KMS-11 (cell line): ENCODE results near the gene LPP.

Experiments
- H2AFZ ChIP-seq: fragments of 200-600 bp; sonication (generic); 2 replicates; pipeline ENCODE4 v1.6.1; 2016; ENCODE audit warnings: antibody characterized with exemption, mixed run types, low read depth
- H3K27ac ChIP-seq: fragments of 200-600 bp; sonication (generic); 2 replicates; pipeline ENCODE4 v1.6.1; 2016; ENCODE audit warnings: mild to moderate bottlenecking, mixed run types
- H3K27me3 ChIP-seq: fragments of 200-600 bp; sonication (generic); 2 replicates; pipeline ENCODE4 v1.6.1; 2017; ENCODE audit warnings: mild to moderate bottlenecking, low read depth, mixed run types, moderate library complexity; ENCODE audit not compliant: insufficient read depth
- H3K36me3 ChIP-seq: fragments of 200-600 bp; sonication (generic); 2 replicates; pipeline ENCODE4 v1.6.1; 2017; ENCODE audit warnings: mild to moderate bottlenecking, mixed run types; ENCODE audit not compliant: insufficient read depth
- H3K4me1 ChIP-seq: fragments of 200-600 bp; sonication (generic); 2 replicates; pipeline ENCODE4 v1.6.1; 2016; ENCODE audit warnings: mild to moderate bottlenecking, low read depth, mixed run types; ENCODE audit not compliant: poor library complexity, severe bottlenecking
- H3K4me2 ChIP-seq: fragments of 200-600 bp; sonication (generic); 2 replicates; pipeline ENCODE4 v1.7.0; 2016; ENCODE audit warnings: mild to moderate bottlenecking, mixed run types
- H3K4me3 ChIP-seq: fragments of 200-600 bp; sonication (generic); IDR thresholded peaks from 2 replicates; pipeline ENCODE4 v1.6.1; 2017; ENCODE audit warnings: low read depth, low read length, mixed read lengths; ENCODE audit not compliant: insufficient read depth
- H3K79me2 ChIP-seq: fragments of 200-600 bp; sonication (generic); 2 replicates; pipeline ENCODE4 v1.6.1; 2016; ENCODE audit warnings: low read depth, mixed run types; ENCODE audit not compliant: insufficient read depth
- H3K9ac ChIP-seq: fragments of 200-600 bp; sonication (generic); 2 replicates; pipeline ENCODE4 v1.6.1; 2016; ENCODE audit warnings: mild to moderate bottlenecking, mixed run types
- H4K20me1 ChIP-seq: fragments of 200-600 bp; sonication (generic); 2 replicates; pipeline ENCODE4 v1.6.1; 2016; ENCODE audit warnings: mild to moderate bottlenecking, mixed run types; ENCODE audit not compliant: insufficient read depth
- CTCF ChIP-seq: fragments of 200-600 bp; sonication (generic); conservative IDR thresholded peaks from 2 replicates; pipeline ENCODE4 v1.6.1; 2017; ENCODE audit warnings: low read depth, mild to moderate bottlenecking, antibody characterized with exemption, low read length, moderate library complexity, mixed read lengths

Gene LPP

GRCh38 chr3:188568736-188569135 lies 414.8 kb downstream of the LPP start:
- H3K4me2 ChIP-seq, result no peak overlapping the region
- no peak overlapping the region for H3K27ac ChIP-seq
- H2AFZ ChIP-seq, result no peak overlapping the region
- no peak for TF ChIP-seq CTCF
- no peaks in the 10 kb centered on the region for H3K36me3 ChIP-seq
- H3K79me2 ChIP-seq, result no peaks in the 10 kb centered on the region
- H4K20me1 ChIP-seq, result no peaks in the 10 kb centered on the region
- no peak overlapping the region for H3K9ac ChIP-seq
- H3K27me3 ChIP-seq, result no peaks in the 10 kb centered on the region
- no peak overlapping the region for H3K4me3 ChIP-seq
- no peaks in the 10 kb centered on the region for H3K4me1 ChIP-seq

- Histone ChIP-seq H4K20me1 (no peaks in the 10 kb centered on the region), H3K4me2 (no peak overlapping the region), H3K4me3 (no peak overlapping the region), H3K9ac (no peak overlapping the region), H3K27ac (no peak overlapping the region), H2AFZ (no peak overlapping the region), H3K27me3 (no peaks in the 10 kb centered on the region), H3K36me3 (no peaks in the 10 kb centered on the region), H3K4me1 (no peaks in the 10 kb centered on the region), H3K79me2 (no peaks in the 10 kb centered on the region)
- no peak for TF ChIP-seq CTCF
These were observed 417.7 kb downstream of the LPP start for GRCh38 chr3:188571531-188572095.

GRCh38 chr3:188573291-188573940 lies 419.5 kb downstream of the LPP start:
- Histone ChIP-seq H3K4me2 (no peak overlapping the region), H3K27me3 (no peaks in the 10 kb centered on the region), H3K27ac (no peak overlapping the region), H3K36me3 (no peaks in the 10 kb centered on the region), H3K9ac (no peak overlapping the region), H4K20me1 (no peaks in the 10 kb centered on the region), H3K79me2 (no peaks in the 10 kb centered on the region), H3K4me3 (no peak overlapping the region), H3K4me1 (no peaks in the 10 kb centered on the region), H2AFZ (no peak overlapping the region)
- no peak for TF ChIP-seq CTCF

GRCh38 chr3:188573956-188574355 lies 420.0 kb downstream of the LPP start:
- Histone ChIP-seq H3K27ac (no peak overlapping the region), H3K36me3 (no peaks in the 10 kb centered on the region), H3K79me2 (no peaks in the 10 kb centered on the region), H2AFZ (no peak overlapping the region), H3K4me2 (no peak overlapping the region), H4K20me1 (no peaks in the 10 kb centered on the region), H3K9ac (no peak overlapping the region), H3K4me3 (no peak overlapping the region), H3K27me3 (no peaks in the 10 kb centered on the region), H3K4me1 (no peaks in the 10 kb centered on the region)
- TF ChIP-seq CTCF, result no peak
